HCEC 1CT (cell line): Measurements from ENCODE around the gene SUN1.

Experiments
- DNase-seq: peaks from one replicate; pipeline ENCODE4 v3.0.0-alpha.2; 2017

Gene SUN1

DNA sequence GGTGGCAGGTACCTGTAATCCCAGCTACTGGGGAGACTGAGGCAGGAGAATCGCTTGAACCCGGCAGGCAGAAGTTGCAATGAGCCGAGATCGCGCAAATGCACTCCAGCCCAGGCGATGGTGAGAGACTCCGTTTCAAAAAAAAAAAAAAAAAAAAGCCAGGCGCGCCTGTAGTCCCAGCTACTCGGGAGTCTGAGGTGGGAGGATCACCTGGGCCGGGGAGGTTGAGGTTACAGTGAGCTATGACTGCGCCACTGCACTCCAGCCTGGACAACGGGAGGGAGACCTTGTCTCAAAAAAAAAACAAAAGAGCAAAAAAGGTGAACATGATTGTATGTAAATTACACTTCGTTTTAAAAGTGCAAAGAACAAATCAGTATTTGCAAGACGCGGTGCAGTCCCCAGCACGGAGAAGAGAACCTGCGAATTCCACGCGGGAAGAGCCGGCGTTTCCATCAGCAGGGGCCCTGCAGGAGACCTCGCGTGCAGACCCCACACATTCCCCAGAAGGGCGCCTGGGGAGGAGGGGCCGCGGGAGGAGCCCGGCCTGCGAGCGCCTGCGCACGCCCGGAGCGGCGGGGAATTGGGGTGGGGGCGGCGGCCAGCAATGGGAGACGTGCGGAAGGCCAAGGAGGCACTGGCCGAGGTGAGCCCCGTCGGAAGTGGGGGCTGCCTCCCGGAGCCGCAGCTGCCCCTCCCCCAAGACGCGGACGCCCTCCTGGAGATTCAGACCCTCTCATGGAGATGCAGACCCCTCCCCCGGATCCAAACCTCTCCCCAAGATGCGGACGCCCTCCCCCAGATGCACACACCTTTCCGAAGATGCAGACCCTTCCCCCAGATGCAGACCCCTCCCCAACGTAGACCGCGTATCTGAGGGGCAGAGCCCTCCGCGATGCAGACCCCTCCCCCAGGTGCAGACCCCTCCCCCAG lies 16.7 kb upstream of the SUN1 start:
- no peak for DNase-seq

DNA sequence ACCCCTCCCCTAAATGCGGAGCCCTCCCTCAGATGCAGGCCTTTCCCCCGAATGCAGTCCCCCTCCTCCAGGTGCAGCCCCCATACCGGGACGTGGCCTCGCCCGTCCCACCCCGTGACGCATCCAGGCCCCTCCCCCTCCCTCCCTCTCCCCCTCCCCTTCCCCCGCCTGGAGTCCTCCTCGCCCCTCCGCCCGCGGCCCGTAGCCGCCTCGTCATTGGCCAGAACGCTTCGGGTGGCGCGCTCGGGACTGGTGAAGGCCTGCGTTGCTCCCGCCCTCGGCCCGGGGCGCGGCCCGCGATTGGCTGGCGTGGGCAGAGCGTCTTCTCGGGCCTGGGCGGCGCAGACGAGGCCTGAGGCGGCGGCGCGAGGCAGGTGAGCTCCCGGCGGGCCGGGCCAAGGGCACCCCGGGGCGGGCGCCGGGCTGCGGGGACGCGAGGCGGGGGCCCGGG lies 16.0 kb upstream of the SUN1 start:
- DNase-seq, result peak; percentile 98

DNA sequence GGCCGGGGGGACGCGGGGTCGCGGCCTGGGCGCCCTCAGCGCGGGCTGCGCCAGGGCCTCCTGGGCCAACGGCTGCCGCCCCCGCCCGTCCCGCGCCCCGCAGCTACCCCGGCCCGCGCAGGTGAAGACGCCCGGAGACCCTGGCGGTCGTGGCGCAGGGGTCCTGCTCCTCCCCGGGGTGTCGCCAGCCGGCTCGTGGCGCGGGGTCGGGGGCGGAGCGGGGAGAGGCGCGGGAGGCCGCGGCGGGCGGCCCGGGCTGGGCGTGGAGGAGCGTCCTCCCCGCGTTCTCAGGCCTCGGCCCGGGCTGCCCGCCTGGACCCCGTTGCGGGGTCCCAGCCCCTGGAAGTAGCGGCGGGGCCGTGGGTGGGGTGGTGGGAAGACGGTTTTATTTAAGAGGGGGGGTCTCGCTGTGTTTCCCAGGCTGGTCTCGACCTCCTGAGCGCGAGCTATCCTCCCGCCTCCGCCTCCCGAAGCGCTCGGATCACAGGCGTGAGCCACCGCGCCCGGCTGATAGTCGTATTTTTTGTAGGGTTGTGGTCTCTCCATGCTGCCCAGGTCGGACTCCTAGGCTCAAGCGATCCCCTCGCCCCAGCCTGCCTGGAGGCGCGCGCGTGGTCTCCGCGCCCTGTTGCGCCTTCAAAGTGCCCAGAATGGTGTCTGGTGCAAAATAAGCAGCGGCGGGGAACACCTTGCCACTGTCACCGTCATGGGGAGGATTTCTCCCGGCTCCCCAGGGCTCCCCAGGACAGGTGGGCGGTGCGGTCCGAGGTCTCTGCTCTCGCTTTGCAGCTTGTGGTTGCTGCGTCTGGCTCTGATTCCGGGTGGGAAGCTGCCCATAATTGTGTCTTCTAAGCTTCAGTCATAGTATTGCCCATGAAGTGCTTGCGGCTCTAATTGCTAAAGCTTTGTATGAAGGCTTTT lies 15.3 kb upstream of the SUN1 start:
- no peak for DNase-seq

GRCh38 chr7:818031-818699 lies 14.1 kb upstream of the SUN1 start:
- peak; percentile 79 for DNase-seq

- DNase-seq, result no peak
Observed at GRCh38 chr7:820341-820740, 11.9 kb upstream of the SUN1 start.

DNA sequence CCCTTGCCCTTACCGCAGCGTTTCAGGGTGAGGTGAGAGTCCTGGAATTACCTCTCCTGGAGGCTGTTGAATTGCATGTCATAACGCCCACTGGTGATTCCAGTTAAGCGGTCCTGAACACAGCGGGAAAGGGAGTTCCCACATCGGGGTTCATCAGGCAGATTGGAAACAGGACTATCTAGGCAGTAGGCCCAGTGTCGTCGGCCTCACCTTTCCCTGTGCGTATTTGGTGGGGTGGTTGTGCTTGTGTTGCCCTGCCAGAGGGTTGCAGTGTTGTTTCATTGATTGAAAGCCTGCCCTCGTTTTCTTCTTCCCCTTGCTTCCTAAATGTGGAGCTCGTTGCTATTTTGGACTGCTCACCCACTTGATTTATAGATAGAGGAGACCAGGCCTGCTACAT lies 10.6 kb upstream of the SUN1 start:
- no peak for DNase-seq

DNA sequence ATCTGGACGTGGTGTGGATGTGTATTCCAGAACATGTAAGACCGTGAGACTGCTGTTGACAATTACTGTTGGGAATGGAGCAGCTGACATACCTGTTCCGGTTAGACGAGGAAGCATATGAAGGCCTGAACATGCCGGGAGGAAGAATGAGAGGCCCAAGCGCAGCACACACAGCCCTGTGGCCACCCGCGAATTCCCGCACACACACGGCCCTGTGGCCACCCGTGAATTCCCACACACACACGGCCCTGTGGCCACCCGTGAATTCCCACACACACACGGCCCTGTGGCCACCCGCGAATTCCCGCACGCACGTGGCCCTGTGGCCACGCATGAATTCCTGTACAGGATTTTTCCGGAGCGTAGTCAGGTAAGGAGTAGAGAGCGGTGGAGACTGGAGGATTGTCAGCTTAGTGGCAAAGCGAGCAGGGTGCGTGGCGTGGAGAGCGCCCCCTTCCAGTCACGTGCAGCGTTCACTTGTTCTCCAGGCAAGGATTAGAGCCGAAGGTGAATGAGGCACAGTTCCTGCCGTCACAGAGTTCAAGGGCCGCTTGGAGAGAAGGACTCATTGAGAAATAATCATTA lies 9.5 kb upstream of the SUN1 start:
- DNase-seq, result no peak

DNA sequence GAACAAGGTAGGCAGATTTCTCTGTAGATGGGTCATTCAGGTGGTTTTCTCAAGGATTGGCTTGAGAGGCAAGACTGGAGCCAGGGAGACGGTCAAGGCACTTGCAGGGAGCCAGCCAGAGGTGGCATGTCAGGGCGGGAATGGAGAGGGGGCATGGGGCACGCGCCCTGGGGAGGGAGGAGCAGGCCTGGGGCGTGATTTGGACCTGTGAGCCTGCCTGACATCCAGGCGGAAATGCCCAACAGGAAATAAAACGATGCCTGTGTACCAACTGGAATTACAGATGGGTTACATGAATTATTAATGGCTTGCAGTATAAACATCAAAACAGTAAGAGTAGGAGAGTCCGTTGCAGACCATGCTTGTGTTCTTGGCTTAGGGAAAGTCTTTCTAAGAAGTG lies 8.6 kb upstream of the SUN1 start:
- DNase-seq, result no peak

DNA sequence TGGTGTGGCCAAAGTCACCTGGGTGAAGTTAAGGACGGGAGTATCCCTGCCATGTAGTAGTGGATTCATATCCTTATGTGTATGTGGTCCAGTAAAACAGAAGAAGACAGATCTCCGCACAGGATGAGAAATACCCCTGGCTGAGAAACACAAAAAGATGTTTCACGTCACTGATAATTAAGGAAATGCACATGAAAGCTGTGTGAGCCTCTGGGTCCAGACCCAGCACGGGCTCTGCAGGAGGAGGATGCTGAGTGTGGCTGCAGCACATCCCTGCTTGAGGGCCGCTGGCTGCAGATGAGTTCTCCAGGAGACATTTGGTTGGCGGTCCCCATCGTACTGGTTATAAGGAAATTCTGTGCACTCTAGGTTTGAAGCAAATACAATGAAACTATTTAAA lies 8.2 kb upstream of the SUN1 start:
- DNase-seq, result no peak

DNA sequence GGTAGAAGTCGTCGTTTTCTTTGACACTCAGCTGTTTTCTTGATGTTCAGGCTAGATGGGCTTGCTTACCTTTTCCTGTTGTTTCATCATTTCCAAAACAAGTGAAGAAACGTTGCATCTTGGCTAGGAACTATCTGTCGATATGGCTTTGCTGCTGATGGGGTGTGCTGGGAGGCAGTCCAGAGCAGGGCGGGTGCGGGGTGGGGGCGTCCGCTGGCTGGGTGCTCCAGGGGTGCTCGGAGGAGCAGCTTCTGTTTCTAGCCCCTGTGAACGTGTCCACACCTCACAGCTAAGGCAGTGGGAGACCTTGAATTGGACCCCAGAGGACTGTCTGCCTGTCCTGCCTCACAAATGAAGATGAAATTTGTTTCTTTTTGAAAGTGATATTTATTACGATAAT lies 7.6 kb upstream of the SUN1 start:
- DNase-seq, result no peak

DNA sequence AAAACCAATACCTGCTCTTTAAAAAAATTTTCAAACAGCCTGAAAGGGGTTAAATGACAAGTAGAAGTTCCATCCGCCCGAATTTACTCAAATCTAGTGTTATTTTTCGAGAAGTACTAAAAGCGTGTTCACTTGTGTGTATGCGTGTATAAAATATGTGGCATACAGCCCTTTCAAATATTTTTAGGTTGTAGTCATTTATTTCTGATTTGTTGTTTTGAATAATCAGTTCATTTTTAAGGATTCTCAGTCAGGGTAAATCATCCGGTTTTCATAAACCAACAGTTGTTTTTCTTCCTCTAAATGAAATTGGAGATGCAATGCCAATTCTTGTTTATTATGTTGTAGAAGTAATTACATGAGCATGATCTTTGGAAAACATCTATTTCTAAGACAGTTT lies 6.9 kb upstream of the SUN1 start:
- peak; percentile 84 for DNase-seq

- no peak for DNase-seq
Observed at GRCh38 chr7:826230-826917, 5.9 kb upstream of the SUN1 start.

DNA sequence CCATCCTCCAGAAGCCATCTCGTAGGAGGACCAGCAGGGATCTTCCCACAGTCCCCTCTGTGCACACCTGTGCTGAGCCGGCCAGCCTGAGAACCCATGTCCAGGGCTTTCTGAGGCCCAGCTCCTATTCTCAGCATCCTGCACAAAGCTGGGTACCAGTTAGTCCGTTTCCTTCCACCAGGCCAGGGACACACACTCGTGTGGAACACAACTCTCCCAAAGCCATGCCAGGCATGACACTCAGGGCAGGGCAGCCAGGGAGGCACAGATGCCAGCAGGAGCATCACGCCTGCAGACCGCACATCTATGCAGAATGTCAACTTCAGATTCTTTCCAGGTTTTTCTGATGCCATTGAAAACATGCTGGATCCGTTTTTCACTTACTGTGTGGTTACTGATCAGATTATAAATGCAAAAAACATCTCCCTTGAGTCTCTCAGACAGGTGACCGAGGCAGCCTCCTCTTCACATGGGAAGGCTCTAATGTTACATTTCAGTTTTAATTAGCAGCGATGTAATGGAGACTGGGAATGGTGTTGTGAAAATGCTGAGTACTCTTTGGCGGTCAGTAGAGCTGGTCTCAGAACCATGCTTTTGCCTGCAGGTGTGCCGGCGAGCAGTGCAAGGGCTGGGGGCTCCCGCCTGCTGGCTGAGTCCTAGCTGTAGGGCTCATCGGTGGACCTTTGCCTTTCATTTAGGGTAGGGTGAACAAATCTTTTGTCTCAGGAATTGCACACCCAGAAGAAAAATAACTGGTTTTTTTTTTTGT lies 3.3 kb upstream of the SUN1 start:
- no peak for DNase-seq

- no peak for DNase-seq
Observed at GRCh38 chr7:830069-830468, 2.2 kb upstream of the SUN1 start.

- peak; percentile 93 for DNase-seq
Observed at GRCh38 chr7:831596-832166, 595 bp upstream of the SUN1 start.

DNA sequence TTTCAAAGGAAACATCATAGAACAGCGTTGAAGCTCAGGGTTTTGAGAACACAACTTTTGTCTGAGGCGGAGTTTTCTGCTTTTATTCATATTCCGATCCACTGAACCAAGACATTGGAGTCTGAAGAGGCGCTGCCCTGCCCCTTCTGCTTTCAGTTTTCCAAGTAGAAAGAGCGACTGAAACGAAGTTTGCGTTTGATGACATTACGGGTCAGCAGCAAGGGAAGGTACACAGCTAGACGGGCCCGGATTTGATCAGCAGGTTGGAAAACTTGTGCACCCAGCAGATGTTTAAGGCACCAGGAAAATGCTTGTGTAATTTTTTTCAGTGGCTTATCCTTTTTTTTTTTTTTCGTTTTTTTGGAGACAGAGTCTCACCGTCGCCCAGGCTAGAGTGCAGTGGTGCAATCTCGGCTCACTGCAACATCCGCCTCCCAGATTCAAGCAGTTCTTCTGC lies 720 bp downstream of the SUN1 start:
- DNase-seq, result no peak

GRCh38 chr7:833601-834258 lies 1.5 kb downstream of the SUN1 start:
- no peak for DNase-seq

DNA sequence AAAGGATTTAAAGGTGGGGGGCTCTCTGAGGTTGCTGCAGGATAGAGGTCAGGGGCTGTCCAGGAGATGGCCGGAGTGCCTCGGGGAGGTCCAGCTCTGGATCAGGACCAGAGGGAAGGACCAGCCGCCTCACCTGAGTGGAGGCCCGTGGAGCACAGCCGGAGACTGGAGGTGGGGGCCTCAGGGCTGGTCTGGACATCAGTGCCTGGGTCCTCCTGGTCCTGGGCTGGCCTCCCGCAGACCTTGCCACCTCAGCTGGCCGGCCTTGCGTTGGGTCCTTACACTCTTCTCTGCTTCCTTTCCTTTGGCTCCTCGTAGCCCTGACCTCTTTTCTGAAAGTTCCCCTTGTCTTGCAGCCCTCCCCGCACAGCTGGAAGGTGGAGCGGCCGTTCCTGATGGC lies 2.0 kb downstream of the SUN1 start:
- no peak for DNase-seq

DNA sequence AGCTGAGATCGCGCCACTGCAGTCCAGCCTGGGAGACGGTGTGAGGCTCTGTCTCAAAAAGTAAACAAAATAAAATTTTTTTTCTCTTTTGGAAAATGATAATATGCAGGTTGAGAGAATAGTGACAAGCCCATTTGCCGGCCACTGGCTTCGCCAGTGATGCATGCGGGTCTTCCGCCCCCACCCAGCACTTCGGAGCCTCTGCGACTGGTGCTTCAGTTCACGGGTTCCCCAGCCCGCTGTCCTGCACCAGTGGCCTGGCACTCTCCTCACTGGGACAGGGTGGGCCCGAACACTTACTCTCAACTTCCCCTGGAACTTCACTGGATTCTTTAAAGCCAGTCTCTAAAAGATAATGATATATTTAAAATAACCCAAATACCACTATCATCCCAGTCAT lies 2.7 kb downstream of the SUN1 start:
- no peak for DNase-seq
